HepG2 (cell line): Measurements from ENCODE around the gene SRP9. TPM values are rescaled to one million over a fixed set of nuclear protein-coding genes. Genes with fewer than 3 reads are reported as not detected.
A peak's percentile ranks its signal among the peaks of the same experiment; 100 is the strongest.

Source experiments
- ASH2L ChIP-seq: fragments of 300-600, 200-600 bp; sonication (generic); IDR thresholded peaks from 2 replicates; pipeline ENCODE4 v1.7.0; 2017; ENCODE audit warnings: low read depth, mild to moderate bottlenecking, moderate library complexity, mixed read lengths, low read length; ENCODE audit not compliant: insufficient read length
- CAMTA2 ChIP-seq: sonication (generic); formaldehyde crosslinking; IDR thresholded peaks from 2 replicates; pipeline ENCODE4 v1.4.0; 2020; ENCODE audit warnings: mild to moderate bottlenecking, missing genetic modification reagents, borderline replicate concordance
- CENPT ChIP-seq: sonication (generic); formaldehyde crosslinking; IDR thresholded peaks from 2 replicates; pipeline ENCODE4 v1.8.0; 2022; ENCODE audit warnings: low read depth, mild to moderate bottlenecking, moderate library complexity, missing genetic modification reagents
- CREB1 ChIP-seq, 2 experiments: fragments of 450-650 bp in 1 of 2; IDR thresholded peaks; 2 replicates each; pipeline ENCODE4 v1.6.1; 2016 to 2017; ENCODE audit warnings: control low read depth in 1 of 2, mild to moderate bottlenecking in 1 of 2, missing compliant biosample characterization in 1 of 2, missing genetic modification characterization in 1 of 2
- DRAP1 ChIP-seq: IDR thresholded peaks from 2 replicates; pipeline ENCODE4 v1.6.1; 2016; ENCODE audit warnings: missing genetic modification reagents, missing compliant biosample characterization
- FOXO4 ChIP-seq: sonication (generic); formaldehyde crosslinking; conservative IDR thresholded peaks from 2 replicates; pipeline ENCODE4 v1.8.1; 2023; ENCODE audit warnings: missing genetic modification reagents
- HHEX ChIP-seq: IDR thresholded peaks from 2 replicates; pipeline ENCODE4 v1.6.1; 2016; ENCODE audit warnings: control low read depth
- MAFG ChIP-seq: sonication (generic); formaldehyde crosslinking; IDR thresholded peaks from 2 replicates; pipeline ENCODE4 v1.5.1; 2020; ENCODE audit warnings: mild to moderate bottlenecking, missing genetic modification reagents
- MBD4 ChIP-seq: IDR thresholded peaks from 2 replicates; pipeline ENCODE4 v1.6.1; 2012; ENCODE audit warnings: low read length, inconsistent platforms, borderline replicate concordance
- NFKBIZ ChIP-seq: IDR thresholded peaks from 2 replicates; pipeline ENCODE4 v1.6.1; 2018; ENCODE audit warnings: missing genetic modification reagents, missing compliant biosample characterization
- REPIN1 ChIP-seq: sonication (generic); formaldehyde crosslinking; IDR thresholded peaks from 2 replicates; pipeline ENCODE4 v1.8.0; 2022; ENCODE audit warnings: missing genetic modification reagents, low read depth, mild to moderate bottlenecking, borderline replicate concordance
- SKI ChIP-seq: fragments of 450-650 bp; IDR thresholded peaks from one replicate; pipeline ENCODE4 v1.6.1; 2018; ENCODE audit warnings: mild to moderate bottlenecking; ENCODE audit not compliant: partially characterized antibody
- SPEN ChIP-seq: sonication (generic); formaldehyde crosslinking; IDR thresholded peaks from 2 replicates; pipeline ENCODE4 v1.5.1; 2020; ENCODE audit warnings: low read depth, mild to moderate bottlenecking, missing genetic modification reagents
- SRSF9 ChIP-seq: fragments of 200-400 bp; formaldehyde crosslinking; IDR thresholded peaks from 2 replicates; pipeline ENCODE4 v1.6.1; 2018; ENCODE audit warnings: borderline replicate concordance, mild to moderate bottlenecking, low read depth, low read length; ENCODE audit not compliant: insufficient read depth, poor library complexity, severe bottlenecking
- TEF ChIP-seq: sonication (generic); formaldehyde crosslinking; IDR thresholded peaks from 2 replicates; pipeline ENCODE4 v1.5.0; 2020; ENCODE audit warnings: missing genetic modification reagents
- THAP11 ChIP-seq: IDR thresholded peaks from 2 replicates; pipeline ENCODE4 v1.6.1; 2016; ENCODE audit warnings: missing biosample characterization, missing genetic modification reagents
- ZFP91 ChIP-seq: sonication (generic); formaldehyde crosslinking; IDR thresholded peaks from 2 replicates; pipeline ENCODE4 v1.9.0; 2022; ENCODE audit warnings: missing genetic modification reagents, mild to moderate bottlenecking, borderline replicate concordance
- ZNF441 ChIP-seq: sonication (generic); formaldehyde crosslinking; IDR thresholded peaks from 2 replicates; pipeline ENCODE4 v1.7.0; 2021; ENCODE audit warnings: missing genetic modification reagents, borderline replicate concordance
- ZNF547 ChIP-seq: sonication (generic); formaldehyde crosslinking; IDR thresholded peaks from 2 replicates; pipeline ENCODE4 v1.5.1; 2020; ENCODE audit warnings: mild to moderate bottlenecking, missing genetic modification reagents
- ZNF580 ChIP-seq: IDR thresholded peaks from 2 replicates; pipeline ENCODE4 v1.6.1; 2016; ENCODE audit warnings: low read depth, borderline replicate concordance
- ZNF616 ChIP-seq: sonication (generic); formaldehyde crosslinking; IDR thresholded peaks from 2 replicates; pipeline ENCODE4 v1.5.0; 2020; ENCODE audit warnings: low read depth, mild to moderate bottlenecking, missing genetic modification reagents
- ZNF740 ChIP-seq: sonication (generic); formaldehyde crosslinking; IDR thresholded peaks from 2 replicates; pipeline ENCODE4 v1.4.0; 2020; ENCODE audit warnings: missing genetic modification reagents
- polyA plus RNA-seq, 8 experiments: library from polyadenylated mRNA; depleted of rRNA in 3 of 8; stranded (reverse) in 7 of 8; unstranded in 1 of 8; fragments of >200 nt; fragmentation: Illumina TruSeq in 4 of 8; extraction: Trizol in 4 of 8; gene quantifications; 2 replicates each; pipeline versions ENCODE4 v1.2.1 to v1.2.3, GENCODE V29; 2011 to 2016; ENCODE audit warnings: low read depth in 4 of 8, missing spikeins in 1 of 8, mixed read lengths in 1 of 8; ENCODE audit not compliant: insufficient read depth in 1 of 8
- total RNA-seq, 5 experiments: library from RNA; depleted of rRNA; stranded (reverse); fragments of >200 nt; fragmentation: Illumina TruSeq; extraction: Trizol; gene quantifications; 2 replicates each; pipeline ENCODE4 v1.2.3, GENCODE V29; 2016; ENCODE audit warnings: low read depth in 1 of 5
- TF ChIP-seq, protein P1 (sequence below): sonication (generic); formaldehyde crosslinking; IDR thresholded peaks from 2 replicates; pipeline ENCODE4 v1.4.0; 2020; ENCODE audit warnings: mild to moderate bottlenecking, missing genetic modification reagents

SRP9 gene
- total and polyA plus RNA-seq, 2 of the 13 experiments (the other 11 are each of a cell fraction or from before 2014, with no cell fraction given): 251 to 307 TPM

- TF ChIP-seq SPEN (CRISPR knock-in tag) (peak; percentile 48; the same call in 1 of the 2 replicates), ZNF580 (CRISPR knock-in tag) (no peak), REPIN1 (CRISPR knock-in tag) (no peak), ZFP91 (CRISPR knock-in tag) (no peak), THAP11 (CRISPR knock-in tag) (no peak), CAMTA2 (no peak), MBD4 (no peak), MAFG (CRISPR knock-in tag) (no peak), SKI (no peak), ZNF441 (CRISPR knock-in tag) (no peak), ZNF547 (CRISPR knock-in tag) (no peak), CREB1 (IDR thresholded peaks at IDR 0.05) (peak; percentile 59), CREB1 (CRISPR knock-in tag; IDR thresholded peaks at IDR 0.05) (no peak), ZNF740 (peak; percentile 48), DRAP1 (peak; percentile 54), NFKBIZ (0 out of 2 replicates have a peak, but pooled peaks have one; percentile 7), ZNF616 (CRISPR knock-in tag) (no peak), CENPT (no peak), FOXO4 (no peak), ASH2L (peak; percentile 43), TEF (CRISPR knock-in tag) (no peak), HHEX (no peak), SRSF9 (no peak)
- TF ChIP-seq, protein P1, sequence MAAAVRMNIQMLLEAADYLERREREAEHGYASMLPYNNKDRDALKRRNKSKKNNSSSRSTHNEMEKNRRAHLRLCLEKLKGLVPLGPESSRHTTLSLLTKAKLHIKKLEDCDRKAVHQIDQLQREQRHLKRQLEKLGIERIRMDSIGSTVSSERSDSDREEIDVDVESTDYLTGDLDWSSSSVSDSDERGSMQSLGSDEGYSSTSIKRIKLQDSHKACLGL (CRISPR knock-in tag): no peak
Measured at GRCh38 chr1:225768662-225769426, 8.8 kb upstream of the SRP9 start (continued).
